Muscle layer of duodenum (tissue), 2 donors: ENCODE measurements around the gene CDC45.

Experiments
- H3K27ac ChIP-seq: one replicate; pipeline ENCODE4 v1.7.0; 2013; ENCODE audit warnings: mild to moderate bottlenecking, low read length
- H3K27me3 ChIP-seq: one replicate; pipeline ENCODE4 v1.7.0; 2013; ENCODE audit warnings: low read depth, mild to moderate bottlenecking, control low read depth, low read length
- H3K36me3 ChIP-seq, 2 donors: one replicate each; pipeline ENCODE4 v1.7.0; 2013; ENCODE audit warnings: low read length in 2 of 2, control low read depth in 1 of 2, mild to moderate bottlenecking in 1 of 2; ENCODE audit not compliant: insufficient read depth in 2 of 2, control insufficient read depth in 1 of 2
- H3K4me1 ChIP-seq, 2 donors: one replicate each; pipeline ENCODE4 v1.7.0; 2013; ENCODE audit warnings: low read length in 2 of 2, mild to moderate bottlenecking in 2 of 2, control low read depth in 1 of 2, moderate library complexity in 1 of 2; ENCODE audit not compliant: insufficient read depth in 2 of 2, control insufficient read depth in 1 of 2
- H3K4me3 ChIP-seq, 2 donors: one replicate each; pipeline ENCODE4 v1.7.0; 2013; ENCODE audit warnings: low read length in 2 of 2, low read depth in 1 of 2, mild to moderate bottlenecking in 1 of 2
- H3K9me3 ChIP-seq, 2 donors: one replicate each; pipeline ENCODE4 v1.7.0; 2013; ENCODE audit warnings: low read length in 2 of 2, control low read depth in 1 of 2, mild to moderate bottlenecking in 1 of 2; ENCODE audit not compliant: control insufficient read depth in 1 of 2
- donor health status: healthy.

The CDC45 gene

GRCh38 chr22:19513823-19514222, 34.1 kb downstream of the CDC45 start:
- Histone ChIP-seq H3K4me1 (no peaks in the 10 kb centered on the region), H3K36me3 (no peaks in the 10 kb centered on the region), H3K9me3 (no peaks in the 10 kb centered on the region), H3K27me3 (no peaks in the 10 kb centered on the region), H3K4me3 (no peak overlapping the region), H3K27ac (no peak overlapping the region)

GRCh38 chr22:19514831-19515565, 35.3 kb downstream of the CDC45 start:
- H3K9me3 ChIP-seq, result no peaks in the 10 kb centered on the region
- H3K4me3 ChIP-seq, result no peak overlapping the region
- H3K36me3 ChIP-seq, result no peaks in the 10 kb centered on the region
- no peak overlapping the region for H3K27ac ChIP-seq
- no peaks in the 10 kb centered on the region for H3K27me3 ChIP-seq
- H3K4me1 ChIP-seq, result no peaks in the 10 kb centered on the region

GRCh38 chr22:19515654-19516377, 36.1 kb downstream of the CDC45 start:
- no peaks in the 10 kb centered on the region for H3K36me3 ChIP-seq
- H3K9me3 ChIP-seq, result no peaks in the 10 kb centered on the region
- H3K4me1 ChIP-seq, result no peaks in the 10 kb centered on the region
- H3K27ac ChIP-seq, result no peak overlapping the region
- H3K27me3 ChIP-seq, result no peaks in the 10 kb centered on the region
- no peak overlapping the region for H3K4me3 ChIP-seq

DNA sequence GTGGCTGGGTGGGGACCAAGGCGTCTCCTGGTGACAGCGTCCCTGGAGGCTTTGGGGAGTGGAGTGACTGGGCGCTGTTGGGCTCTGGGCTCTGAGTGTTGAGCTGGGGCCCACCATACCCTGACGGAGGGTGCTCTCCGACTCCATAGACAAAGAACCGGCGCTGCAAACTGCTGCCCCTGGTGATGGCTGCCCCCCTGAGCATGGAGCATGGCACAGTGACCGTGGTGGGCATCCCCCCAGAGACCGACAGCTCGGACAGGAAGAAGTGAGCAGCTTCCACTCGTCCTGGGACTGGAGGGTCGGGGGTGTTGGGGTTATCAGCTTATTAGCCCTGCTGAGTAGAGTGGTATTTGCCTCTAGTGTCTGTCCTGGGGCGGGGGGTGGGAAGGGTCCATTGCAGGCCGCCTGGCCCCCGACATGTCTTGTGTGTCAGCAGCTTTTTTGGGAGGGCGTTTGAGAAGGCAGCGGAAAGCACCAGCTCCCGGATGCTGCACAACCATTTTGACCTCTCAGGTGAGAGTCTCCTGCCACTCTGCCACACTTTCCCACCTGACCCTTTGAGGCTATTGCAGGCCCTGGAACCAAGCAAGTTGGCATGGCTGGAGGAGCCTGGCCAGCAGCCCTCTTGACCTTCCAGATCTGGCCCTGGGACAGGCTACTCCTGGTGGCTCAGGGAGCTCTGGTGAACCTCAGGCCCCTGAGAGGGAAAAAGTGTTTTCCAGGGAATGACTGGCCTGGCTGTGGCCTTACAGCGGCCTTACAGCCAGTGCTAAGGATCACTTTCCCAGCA, 36.9 kb downstream of the CDC45 start:
- H3K4me3 ChIP-seq, result no peak overlapping the region
- H3K9me3 ChIP-seq, result no peaks in the 10 kb centered on the region
- H3K36me3 ChIP-seq, result no peaks in the 10 kb centered on the region
- H3K27me3 ChIP-seq, result no peaks in the 10 kb centered on the region
- H3K27ac ChIP-seq, result no peak overlapping the region
- no peaks in the 10 kb centered on the region for H3K4me1 ChIP-seq

DNA sequence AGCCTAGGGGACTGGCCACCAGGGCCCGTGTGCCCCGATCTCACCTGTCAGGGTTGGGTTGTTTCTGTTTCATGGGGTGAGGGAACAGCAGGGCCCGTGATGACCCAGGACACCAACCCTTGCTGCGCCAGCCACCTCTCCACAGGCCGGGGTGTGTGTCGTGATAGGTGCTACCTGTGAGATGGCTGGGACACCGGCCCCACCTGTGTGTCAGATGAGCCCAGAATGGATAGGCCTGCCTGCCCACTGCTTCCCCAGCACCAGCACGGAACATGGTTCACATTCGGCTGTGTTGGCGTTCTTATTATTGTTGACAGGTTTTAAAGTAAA, 37.4 kb downstream of the CDC45 start:
- Histone ChIP-seq H3K4me1 (no peaks in the 10 kb centered on the region), H3K27ac (no peak overlapping the region), H3K27me3 (no peaks in the 10 kb centered on the region), H3K4me3 (no peak overlapping the region), H3K9me3 (no peaks in the 10 kb centered on the region), H3K36me3 (no peaks in the 10 kb centered on the region)

GRCh38 chr22:19517919-19518611, 38.3 kb downstream of the CDC45 start:
- Histone ChIP-seq H3K36me3 (no peaks in the 10 kb centered on the region), H3K9me3 (no peaks in the 10 kb centered on the region), H3K4me1 (peaks cover 0 to under 1% of the 10 kb centered on the region in 2 donors), H3K4me3 (no peak overlapping the region), H3K27ac (no peak overlapping the region), H3K27me3 (no peaks in the 10 kb centered on the region)

GRCh38 chr22:19518635-19519034, 38.9 kb downstream of the CDC45 start:
- Histone ChIP-seq H3K27me3 (peaks cover 1% of the 10 kb centered on the region), H3K4me1 (peaks cover 0 to 6% of the 10 kb centered on the region in 2 donors), H3K27ac (no peak overlapping the region), H3K4me3 (no peak overlapping the region), H3K36me3 (no peaks in the 10 kb centered on the region), H3K9me3 (no peaks in the 10 kb centered on the region)

GRCh38 chr22:19519041-19519926, 39.6 kb downstream of the CDC45 start:
- Histone ChIP-seq H3K27me3 (peaks cover 6% of the 10 kb centered on the region), H3K36me3 (no peaks in the 10 kb centered on the region), H3K27ac (no peak overlapping the region), H3K4me3 (no peak overlapping the region), H3K9me3 (no peaks in the 10 kb centered on the region), H3K4me1 (peaks cover 0 to 13% of the 10 kb centered on the region in 2 donors)

- peaks cover 0 to 18% of the 10 kb centered on the region in 2 donors for H3K4me1 ChIP-seq
- H3K27me3 ChIP-seq, result peaks cover 11% of the 10 kb centered on the region
- no peak overlapping the region for H3K4me3 ChIP-seq
- no peaks in the 10 kb centered on the region for H3K9me3 ChIP-seq
- no peak overlapping the region for H3K27ac ChIP-seq
- no peaks in the 10 kb centered on the region for H3K36me3 ChIP-seq
Observed at GRCh38 chr22:19520007-19520406, 40.3 kb downstream of the CDC45 start.

DNA sequence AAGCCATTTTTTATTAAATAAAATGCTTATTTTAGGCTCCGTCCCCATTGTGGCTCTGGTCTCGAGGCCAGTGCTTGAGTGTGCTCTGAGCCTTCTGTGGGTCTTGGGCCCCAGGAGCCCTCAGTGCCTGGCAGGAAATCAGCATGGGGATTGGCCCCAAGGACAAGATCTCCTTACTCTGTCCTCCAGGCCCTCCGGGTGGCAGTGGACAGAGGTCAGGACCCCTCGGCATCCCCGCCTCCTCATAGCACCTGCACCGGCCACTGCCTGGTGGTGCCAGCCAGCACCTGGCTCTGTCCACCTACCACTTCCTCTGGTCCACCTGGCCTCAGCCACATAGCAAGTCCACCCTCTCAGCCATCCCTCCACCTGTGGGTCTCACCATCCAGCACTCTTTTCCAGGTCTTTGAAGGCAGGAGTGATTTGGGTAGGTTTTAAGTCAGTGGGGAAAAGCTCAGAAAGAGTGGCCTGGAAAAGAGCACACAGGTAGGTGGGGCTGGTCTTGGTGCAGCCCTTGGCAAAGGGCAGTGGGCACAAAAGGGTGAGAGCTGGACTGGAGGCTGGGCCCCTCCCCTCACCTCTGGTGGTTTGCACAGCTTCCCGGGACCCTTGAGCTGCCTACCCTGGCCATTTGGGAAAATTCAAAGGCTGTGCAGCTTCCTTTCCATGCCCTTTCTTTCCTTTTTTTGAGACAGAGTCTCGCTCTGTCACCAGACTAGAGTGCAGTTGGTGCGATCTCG, 41.0 kb downstream of the CDC45 start:
- no peak overlapping the region for H3K27ac ChIP-seq
- H3K9me3 ChIP-seq, result no peaks in the 10 kb centered on the region
- no peaks in the 10 kb centered on the region for H3K36me3 ChIP-seq
- peaks cover 0 to 18% of the 10 kb centered on the region in 2 donors for H3K4me1 ChIP-seq
- no peak overlapping the region for H3K4me3 ChIP-seq
- peaks cover 14% of the 10 kb centered on the region for H3K27me3 ChIP-seq
